ENCODE measurements around the gene PSMB9.

PSMB9 gene

DNA sequence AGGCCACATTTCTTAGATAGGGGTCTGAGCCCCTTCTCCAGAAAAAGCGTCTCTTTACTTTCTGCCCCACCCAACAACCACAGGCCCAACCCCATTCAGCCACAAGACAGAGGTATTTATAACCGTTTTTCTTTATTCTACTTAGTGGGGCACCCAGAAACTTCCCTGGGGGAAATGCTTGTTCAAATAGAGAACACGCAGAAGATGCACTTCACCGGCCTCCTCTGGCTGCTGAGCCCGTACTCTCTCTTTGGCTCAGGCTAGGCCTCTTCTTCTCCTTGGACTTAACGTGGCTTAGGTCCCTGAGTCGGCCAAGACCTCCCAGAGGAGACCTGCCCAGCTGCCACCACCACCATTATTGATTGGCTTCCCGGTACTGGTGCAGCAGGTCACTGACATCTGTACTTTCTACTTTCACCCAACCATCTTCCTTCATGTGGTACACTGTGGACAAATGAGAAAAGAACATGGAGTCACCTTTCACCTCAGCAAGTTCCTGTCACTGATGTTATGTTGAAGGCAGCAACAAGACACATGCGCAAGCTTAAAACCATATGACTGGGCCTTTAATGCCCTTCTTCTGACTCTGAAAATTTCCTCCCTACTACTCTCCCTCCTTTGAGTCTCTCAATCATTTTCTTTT is 13.3 kb upstream of the PSMB9 start:
- DNase-seq = no peak

DNA sequence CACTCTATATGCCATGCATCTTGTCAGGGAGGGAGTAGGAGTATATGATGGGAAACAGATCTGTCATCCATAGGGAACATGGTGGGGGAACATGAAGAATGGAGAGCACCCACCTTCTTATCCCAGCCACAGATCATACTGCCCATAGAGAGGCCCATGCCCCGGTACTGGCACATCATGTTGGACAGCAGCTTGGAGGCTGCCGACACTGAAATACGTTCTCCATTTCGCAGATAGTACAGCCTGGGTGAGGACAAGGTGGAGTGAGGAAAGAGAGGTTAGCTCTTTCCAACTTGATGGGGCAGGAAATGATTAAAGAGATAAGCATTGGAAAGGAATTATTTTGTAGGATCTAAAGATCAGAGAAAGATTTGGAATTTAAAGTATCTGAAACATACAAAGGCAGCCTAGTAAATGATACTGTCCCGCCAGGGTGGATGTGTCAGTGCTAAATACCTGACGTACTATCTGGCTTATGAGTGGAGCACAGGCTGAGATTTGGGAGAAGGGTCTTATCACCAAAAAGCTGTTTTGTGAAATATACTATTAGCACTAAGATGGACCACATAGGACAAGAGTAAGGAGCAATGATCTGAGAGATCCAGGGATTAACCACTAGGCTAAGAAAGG is 11.9 kb upstream of the PSMB9 start:
- no peak for DNase-seq

DNA sequence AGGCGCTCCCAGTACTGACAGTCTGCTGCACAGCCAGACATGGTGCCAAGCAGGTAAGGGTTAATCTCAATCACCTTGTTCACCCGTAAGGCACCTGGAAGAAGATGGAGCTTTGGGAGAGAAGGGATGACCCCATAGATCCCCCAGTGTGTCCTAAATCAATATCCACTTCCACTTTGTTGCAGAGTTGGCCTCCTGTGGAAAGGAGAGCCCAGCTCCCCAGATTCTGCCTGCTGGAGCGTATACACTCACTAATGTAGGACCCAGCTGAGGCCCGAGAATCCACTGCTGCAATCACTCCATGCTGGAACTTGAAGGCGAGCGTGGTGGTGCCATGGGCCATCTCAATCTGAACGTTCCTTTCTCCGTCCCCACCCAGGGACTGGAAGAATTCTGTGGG is 11.3 kb upstream of the PSMB9 start:
- no peak for DNase-seq

DNA sequence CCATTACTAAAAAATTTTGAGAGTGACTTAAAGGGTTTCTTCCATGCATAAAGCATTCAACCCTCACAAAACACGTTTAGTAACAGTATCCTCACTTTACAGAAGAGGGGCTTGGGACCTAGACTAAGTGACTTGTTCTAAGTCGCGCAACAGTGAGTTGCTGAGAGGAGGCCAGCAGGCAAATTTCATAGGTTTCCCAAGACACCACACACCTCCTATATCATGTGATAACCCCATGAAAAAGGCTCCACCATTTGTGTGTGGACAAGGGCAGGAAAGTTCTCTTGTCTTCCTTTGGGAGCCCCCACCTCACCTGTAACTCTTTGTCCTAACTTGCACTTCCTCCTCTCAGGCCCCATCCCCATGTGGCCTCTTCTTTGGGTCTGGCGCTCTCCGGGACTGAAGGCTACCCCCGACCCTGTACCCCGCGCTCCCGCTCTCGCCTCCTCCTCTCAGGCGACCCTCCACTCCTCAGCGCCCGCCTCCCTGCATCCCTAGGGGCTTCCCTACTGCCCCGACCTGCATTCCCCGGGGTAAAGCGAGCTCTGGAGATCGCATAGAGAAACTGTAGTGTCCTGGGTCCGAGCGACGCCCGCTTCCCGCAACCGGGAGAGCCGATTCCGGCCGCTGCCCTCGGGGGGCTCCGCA is 10.5 kb upstream of the PSMB9 start:
- peak in 1 of 2 experiments; percentile 69 for DNase-seq

DNA sequence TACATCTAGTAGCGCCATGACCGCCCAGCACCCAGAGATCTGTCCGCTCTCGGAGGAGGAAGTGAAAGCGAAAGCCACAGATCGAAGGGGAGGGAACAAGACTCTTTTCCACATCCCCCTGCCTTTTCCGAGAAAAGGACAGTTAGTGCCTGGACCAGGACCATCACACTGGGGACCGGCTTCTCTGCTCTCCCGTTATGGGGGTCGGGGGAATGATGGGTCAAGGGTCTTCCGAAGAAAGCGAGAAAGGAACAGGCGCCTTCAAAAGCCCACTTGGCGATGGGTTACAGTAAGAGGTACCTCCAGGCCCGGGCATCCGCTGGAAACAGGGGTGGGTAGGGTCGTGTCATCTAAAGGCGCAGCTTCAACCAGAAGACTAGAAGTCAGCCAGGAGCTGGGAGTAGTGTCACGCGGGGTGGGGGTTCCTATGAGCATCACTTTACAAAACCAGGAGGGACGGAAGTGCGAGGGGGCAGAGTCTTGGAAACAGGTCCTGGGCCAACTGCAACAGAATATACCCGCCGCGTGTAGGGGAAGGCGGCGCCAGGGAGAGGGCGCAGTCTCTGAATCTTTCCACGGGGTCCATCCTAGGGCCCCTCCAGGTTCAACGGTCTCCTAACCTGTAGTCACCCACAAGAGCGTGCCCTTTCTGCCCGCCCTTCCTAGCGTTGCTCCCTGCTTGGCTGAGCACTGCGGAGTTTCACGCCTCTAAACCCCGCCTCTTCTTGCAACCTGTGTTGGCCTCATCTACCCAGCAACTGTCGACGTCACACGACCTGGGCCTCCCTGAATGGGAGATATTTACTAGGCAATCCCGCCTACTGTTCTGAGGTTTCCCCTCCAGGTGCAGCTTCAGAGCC is 9.8 kb upstream of the PSMB9 start, which contains the start of gene PSMB8:
TSS of gene PSMB8 (minus strand) at position 69 of the 860 bp plus-strand sequence. CDS start at position 18, 51 bp downstream.
- DNase-seq = peak; percentile 98 to 99

DNA sequence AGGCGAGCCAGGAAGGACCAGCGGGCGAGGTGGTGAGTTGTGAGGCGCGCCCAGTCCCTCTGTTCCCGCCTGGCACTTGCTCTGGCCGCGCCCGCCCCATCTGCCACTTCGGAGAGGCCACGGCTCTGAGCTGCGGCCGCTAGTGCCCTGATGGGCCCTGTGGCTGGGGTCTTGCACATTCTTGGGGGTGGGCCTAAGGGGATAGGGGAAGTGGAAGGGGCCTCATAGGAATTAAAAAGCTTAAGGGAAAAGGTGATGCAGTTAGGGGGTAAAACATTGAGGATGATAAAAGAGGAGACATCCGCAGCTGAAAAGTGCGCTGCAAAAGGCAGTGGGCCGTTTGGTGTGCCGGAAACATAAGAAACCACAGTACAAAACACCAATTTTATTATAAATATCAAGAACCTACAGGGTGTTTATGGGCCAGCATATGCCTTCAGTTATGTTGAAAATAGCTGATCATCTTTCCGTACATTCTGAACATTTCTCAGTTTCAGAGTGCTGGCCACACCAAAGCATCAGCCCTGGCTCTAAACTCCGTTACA is 9.1 kb upstream of the PSMB9 start:
- no peak for DNase-seq

DNA sequence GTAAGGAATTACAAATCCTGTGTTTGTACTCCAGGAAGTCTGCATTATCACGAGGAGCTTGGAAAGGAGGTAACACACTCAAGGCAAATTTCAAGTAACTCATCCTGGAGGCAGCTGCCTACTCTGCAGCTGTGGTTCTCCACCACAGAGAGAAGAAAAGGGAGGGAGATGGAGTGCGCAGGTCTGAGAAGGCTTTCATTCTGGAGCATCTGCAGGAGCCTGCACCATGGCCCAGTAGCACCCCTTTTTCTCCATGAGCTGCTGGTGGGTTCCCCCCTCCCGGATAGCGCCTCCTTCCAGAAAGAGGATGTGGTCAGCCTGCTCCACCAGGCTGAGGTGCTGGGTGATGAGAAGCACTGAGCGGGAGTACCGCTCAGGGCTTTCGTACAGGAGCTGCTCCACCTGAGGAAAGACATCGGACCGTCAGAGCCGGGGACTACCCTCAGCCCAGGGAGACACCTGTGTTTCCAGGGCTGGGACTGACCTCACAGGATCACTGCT is 8.6 kb upstream of the PSMB9 start:
- DNase-seq = peak in 1 of 2 experiments; percentile 11

DNA sequence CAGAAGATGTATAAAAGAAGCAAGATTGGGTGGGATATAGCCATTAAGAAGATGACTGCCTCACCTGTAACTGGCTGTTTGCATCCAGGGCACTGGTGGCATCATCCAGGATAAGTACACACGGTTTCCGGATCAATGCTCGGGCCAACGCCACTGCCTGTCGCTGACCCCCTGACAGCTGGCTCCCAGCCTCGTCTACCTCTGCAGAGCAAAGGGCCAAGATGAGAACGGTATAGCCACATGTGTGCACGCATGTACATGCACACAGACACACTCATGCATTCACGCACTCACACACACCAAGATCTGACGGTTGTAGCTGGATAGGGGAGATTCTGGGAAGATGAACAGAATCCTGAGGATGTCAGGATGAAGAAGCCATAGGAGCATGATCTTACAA is 7.0 kb upstream of the PSMB9 start:
- no peak for DNase-seq

DNA sequence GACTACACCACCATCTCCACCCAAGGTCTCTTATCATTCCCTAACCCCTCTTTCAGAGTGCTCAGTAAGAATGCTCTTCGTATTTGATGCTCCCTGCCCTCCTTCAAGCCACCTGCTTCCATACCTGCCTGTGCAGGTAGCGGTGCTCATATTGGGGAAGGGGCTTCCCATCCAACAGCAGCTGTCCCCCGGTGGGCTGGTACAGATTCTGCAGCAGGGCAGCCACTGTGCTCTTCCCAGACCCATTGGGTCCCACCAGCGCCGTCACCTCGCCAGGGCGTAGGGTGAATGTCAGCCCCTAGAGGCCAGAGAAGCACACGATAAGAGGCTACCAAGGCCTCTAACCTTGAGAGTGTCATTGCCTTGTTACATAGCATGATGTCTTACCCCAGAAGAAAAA is 6.2 kb upstream of the PSMB9 start:
- no peak for DNase-seq

DNA sequence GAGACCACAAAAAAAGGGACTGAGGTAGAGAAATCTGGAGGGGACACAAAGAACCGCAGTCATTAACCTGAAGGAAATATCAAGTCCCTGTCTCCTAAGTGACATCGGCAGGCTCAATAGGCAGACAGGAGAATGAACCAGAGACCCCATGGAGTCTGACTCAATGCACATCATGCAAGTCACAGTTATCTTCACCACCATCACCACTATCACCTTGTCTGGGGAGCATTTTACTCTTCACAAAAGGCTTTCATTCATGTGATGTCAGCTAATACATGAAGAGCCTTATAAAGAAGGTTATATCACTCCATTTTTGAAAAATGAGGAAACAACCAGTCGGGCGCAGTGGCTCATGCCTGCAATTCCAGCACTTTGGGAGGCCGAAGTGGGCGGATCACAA is 4.9 kb upstream of the PSMB9 start:
- no peak for DNase-seq

DNA sequence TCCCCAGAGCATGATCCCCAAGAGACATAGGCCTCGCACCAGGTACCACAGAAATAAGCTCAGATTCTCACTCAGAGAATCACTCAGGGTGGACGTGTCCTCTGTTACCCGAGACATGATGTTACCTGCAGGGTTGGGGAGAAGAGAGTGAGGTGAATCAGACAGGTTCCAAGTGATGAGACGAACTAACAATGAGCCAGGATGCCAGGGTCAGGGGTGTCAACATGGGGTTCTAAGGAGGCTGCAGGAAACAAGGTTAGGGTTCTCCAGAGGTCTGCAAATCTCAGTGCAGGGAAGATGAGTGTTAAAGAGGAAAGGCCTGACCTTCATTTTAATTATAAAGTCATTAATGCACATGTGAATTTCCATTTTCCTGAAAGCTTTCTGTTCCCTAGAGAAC is 3.0 kb upstream of the PSMB9 start:
- no peak for DNase-seq

DNA sequence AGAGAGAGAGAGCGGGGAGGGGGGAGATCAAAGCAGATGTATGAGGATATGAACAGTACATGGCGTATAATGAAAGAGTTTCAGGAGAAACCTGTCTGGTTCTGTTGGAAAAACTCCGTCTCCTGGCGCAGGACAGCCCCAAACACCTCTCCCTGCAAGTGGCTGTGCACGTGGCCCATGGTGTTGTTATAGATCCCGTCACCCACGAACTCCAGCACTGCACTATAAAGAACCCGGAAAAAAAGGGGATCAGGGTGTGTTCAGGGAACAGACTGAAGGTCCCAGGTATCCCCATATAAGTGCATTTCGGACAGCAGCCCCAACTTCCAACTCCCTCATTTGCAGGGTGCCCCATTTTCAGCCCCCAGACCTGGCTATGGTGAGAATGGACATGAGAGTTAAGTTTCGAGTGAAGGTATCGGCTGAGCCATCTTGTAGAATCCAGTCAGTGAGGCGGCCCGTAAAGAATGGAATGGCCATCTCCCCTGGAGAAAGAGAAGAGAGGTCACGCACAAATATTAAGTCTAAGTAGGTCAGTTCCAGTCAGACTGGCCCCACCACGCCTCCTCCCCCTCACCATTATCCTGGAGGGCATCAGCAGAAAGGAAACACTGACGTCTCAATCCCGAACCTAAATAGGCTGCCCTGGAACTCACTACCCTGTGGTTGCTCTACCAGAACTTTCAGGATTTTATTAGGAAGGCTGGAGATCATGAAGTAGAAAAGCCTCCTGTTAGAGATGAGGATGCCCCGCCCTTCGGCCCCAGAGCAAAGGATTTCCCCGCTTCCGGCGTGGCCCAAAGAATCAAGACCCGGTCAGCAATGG is 1.8 kb upstream of the PSMB9 start:
- peak in 1 of 2 experiments; percentile 51 for DNase-seq

DNA sequence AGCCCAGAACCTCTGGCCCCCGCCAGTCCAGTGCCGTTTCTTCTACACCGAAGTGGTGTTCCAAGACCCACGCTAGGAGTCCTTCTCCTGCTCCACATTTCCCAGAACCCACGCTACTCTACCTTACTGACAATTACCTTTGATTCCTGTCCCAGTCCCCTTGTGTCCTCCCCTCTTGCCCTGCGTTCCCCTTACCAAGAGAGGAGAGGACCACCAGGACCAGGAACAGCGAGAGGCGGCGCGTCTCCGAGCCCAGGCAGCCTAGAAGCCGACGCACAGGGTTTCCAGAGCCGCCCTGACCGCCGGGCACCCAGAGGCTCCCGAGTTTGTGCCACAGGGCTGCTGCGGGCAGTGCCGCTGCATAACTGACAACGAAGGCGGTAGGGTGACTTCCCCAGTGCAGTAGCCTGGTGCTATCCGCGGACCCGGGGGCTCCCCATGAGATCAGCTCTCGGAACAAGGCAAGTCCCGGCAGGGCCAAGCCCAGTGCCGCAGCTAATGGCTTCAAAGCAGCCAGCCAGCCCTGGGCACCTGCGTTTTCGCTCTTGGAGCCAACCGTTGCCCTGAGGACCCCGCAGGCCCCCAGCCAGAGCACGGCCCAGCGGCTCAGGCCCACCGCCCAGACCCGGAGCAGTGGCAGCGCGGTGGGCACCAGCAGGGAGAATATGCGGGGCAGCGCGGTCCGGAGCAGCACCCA is 1.0 kb upstream of the PSMB9 start:
- DNase-seq = peak; percentile 32 to 71

DNA sequence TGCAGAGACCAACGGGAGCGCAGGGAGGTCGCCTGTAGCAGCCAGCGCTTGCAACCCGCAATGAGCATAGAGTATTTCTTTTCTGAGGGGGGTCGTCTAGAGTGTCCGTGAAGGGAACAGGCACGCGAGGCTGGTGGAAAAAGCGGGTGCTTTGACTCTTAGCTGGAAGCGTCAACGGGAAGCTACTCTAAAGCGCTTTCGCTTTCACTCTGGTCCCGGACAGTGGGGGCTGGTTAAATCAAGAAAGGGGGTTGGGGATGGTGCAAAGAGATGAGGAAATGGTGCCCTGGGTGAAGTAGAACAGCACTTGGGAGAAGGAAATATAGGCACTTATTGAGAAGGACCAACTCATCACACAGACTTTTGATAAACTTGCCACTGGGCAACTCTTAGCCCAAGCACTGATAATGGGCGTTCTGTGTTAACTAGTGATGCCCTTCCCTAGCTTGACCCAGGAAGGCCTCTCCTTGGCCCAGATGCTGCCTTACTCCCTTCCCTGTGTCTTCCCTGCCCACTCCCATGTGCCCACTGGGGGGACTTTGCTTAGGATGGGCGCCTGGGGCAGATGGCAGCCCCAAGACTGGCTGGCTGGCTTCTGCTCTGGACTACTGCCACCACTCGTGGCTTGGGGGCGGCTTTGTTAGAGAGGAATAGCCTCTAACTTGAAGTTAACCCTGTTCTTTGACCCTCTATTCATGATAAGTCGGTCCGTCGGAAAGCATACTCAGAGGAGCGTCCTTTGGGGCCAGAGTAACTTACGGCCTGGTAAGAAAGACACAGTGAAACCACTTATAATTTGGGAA is 585 bp downstream of the PSMB9 start:
- no peak for DNase-seq

DNA sequence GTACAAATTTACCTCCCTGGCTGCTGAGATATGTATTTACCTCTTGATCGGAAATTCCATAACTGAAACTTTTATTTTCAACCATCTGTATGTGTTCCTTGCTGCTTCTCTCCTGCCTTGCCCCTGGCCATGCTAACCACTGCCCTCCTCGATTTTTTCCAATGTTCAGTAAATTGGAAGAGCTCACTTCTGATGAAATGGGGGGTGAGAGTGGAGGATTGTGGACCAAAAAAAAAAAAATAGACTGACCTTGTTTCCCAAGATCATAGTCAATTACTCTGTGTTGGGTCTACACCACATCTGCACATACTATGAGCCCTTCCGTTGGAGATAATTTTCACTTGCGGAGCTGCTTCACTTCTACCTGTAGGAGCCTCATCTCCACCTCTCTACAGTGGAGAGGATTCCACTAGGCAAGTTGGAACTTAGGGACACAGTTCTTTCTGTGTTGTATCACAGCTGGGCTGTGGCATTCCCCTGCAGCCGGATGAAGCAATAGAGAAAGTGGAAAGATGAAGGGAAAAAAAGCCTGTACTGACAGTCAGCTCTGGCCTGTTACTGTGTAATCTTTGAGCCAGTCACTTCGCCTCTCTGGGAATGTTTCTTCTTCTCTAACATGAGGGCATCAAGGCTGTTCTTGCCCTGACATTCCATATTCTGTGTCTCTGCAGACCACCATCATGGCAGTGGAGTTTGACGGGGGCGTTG is 1.6 kb downstream of the PSMB9 start:
- DNase-seq = no peak

DNA sequence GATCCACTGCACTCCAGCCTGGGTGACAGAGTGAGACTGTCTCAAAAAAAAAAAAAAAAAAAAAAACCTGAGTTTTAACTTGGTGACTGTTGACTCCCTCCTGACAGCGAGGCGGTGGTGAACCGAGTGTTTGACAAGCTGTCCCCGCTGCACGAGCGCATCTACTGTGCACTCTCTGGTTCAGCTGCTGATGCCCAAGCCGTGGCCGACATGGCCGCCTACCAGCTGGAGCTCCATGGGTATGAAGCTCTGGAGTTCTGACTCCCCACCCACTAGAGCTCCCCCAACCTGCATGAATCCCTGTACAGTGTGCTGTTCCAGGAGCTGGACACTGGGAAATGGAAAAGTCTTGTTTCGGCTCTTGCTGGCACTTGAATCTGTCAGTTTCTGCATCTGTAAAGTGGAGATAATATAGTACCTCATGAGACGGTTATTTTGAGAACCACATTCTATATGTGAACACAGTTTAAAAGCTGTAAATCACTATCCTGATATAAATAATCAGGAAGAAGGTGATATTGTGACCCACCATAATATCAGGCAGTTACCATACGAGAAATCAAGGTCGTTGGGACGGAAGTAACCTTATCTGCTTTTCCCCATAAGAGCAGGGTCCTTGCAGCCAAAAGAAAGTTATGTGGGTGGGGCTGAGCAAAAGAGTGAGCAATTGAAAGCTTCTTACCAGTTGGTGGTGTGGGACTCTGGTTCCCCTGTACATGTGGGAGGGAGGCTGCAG is 3.3 kb downstream of the PSMB9 start:
- no peak for DNase-seq

DNA sequence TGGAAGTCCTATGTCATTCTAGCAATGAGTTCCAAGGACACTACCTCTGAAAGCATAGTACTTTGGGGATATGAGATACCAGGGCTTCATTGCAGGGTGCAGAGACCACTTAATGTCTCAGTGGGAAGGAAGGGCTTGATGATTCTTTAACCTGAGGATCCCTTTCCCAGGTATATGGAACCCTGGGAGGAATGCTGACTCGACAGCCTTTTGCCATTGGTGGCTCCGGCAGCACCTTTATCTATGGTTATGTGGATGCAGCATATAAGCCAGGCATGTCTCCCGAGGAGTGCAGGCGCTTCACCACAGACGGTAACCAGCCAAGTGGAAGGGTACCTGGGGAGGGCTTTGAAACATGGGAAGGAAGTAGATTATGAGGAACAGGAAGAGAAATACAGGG is 4.2 kb downstream of the PSMB9 start:
- no peak for DNase-seq

DNA sequence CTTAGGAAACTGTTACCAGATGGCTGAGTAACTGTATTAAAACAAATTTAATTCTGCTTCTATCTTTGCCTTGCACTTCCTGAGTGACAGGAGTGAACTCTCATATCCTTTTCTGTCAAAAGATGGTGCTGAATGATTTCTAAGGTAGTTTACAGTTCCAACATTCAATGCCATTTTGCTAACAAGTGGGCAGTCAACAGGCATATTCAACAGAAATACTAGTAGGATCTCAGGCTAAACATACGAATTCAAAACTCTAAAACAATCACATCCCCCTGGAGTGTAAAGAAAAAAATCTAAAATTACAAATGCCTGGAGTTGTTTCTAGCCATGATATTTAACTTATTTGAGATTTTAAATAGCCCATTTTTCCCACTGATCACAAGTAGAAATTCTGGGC is 6.7 kb downstream of the PSMB9 start:
- DNase-seq = no peak

DNA sequence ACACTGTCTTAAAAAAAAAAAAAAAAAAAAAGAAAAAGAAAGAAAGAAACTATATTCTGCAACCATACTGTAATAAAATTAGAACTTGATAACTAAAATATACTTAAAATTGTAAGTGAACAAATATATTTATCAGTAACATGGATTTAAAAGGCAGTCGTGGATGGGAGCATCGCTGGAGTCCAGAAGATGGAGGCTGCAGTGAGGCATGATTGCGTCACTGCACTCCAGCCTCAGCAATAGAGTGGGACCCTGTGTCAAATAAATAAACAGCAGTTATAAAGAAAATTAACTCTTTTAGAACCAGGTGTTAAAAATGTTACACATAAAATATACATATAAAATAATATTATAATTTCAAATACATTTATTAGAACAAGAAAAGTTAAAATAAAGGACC is 8.7 kb downstream of the PSMB9 start:
- DNase-seq = no peak

All from NCI-H526 (cell line).